K562 (cell line): ENCODE data around the gene KAZN. TPM values are rescaled to one million over a fixed set of nuclear protein-coding genes. Genes with fewer than 3 reads are reported as not detected.

Source experiments
- ATAC-seq: fragments of 200-7000 bp; cut with Tn5 transposase; 3 replicates; pipeline ENCODE4 v1.9.1; 2020; ENCODE audit warnings: moderate library complexity
- BruUV-seq: library from RNA; stranded (reverse); fragments of 400-500 nt; replicated peaks from 2 replicates; lab custom pipeline; 2021; lab: Mats Ljungman, UMichigan
- CTCF ChIA-PET: fragments of 300-600 bp; formaldehyde crosslinking; extraction: SDS; loops from one replicate; lab custom pipeline; 2021; ENCODE audit warnings: low intra/inter-chr PET ratio; lab: Yijun Ruan, JAX
- POLR2A ChIA-PET: fragments of 300-600, 350-650 bp; sonication (Branson Sonifier 250); formaldehyde crosslinking; extraction: SDS; loops from one replicate; lab custom pipeline; 2021; ENCODE audit warnings: antibody characterized with exemption, inconsistent platforms; lab: Yijun Ruan, JAX
- DNase-seq, 4 experiments: peaks; one replicate each; pipeline versions ENCODE4 v3.0.0 to v3.0.0-alpha.2; 2011 to 2018; ENCODE audit warnings: low spot score in 3 of 4, mixed read lengths in 3 of 4; ENCODE audit errors: extremely low read depth in 1 of 4
- FAIRE-seq: peaks from 2 replicates; lab custom pipeline; 2011; peaks lifted over from hg19 to GRCh38; lab: Jason Lieb, UNC
- H2AFZ ChIP-seq: 2 replicates; pipeline ENCODE4 v1.6.0; 2011; ENCODE audit warnings: low read depth, low read length, control low read depth, inconsistent platforms
- H3K27ac ChIP-seq: fragments of 200-600 bp; 3 replicates; pipeline ENCODE4 v1.8.0; 2011; ENCODE audit warnings: low read depth, mild to moderate bottlenecking, control low read depth, inconsistent platforms, low read length, moderate library complexity, mixed read lengths; ENCODE audit errors: extremely low read depth
- H3K27me3 ChIP-seq, 2 experiments: fragments of 300-600 bp in 1 of 2; 2 replicates in 1 of 2; 3 replicates in 1 of 2; pipeline versions ENCODE4 v1.6.0 to v1.8.0; 2011; ENCODE audit warnings: inconsistent platforms in 2 of 2, low read length in 2 of 2, mild to moderate bottlenecking in 1 of 2, mixed read lengths in 1 of 2, moderate library complexity in 1 of 2; ENCODE audit not compliant: control insufficient read depth in 2 of 2, insufficient read depth in 2 of 2
- H3K36me3 ChIP-seq: fragments of 300-600 bp; 3 replicates; pipeline ENCODE4 v1.8.0; 2011; ENCODE audit warnings: mild to moderate bottlenecking, low read length, inconsistent platforms; ENCODE audit not compliant: control insufficient read depth, insufficient read depth
- H3K4me1 ChIP-seq, 2 experiments: fragments of 200-600 bp in 1 of 2; replicated peaks in 1 of 2; 2 replicates in 1 of 2; 3 replicates in 1 of 2; pipeline versions ENCODE4 v1.5.1 to v1.8.0; 2011; ENCODE audit warnings: inconsistent platforms in 2 of 2, low read length in 2 of 2, mild to moderate bottlenecking in 1 of 2, mixed read lengths in 1 of 2, moderate library complexity in 1 of 2; ENCODE audit not compliant: control insufficient read depth in 2 of 2, insufficient read depth in 2 of 2
- H3K4me2 ChIP-seq: 2 replicates; pipeline ENCODE4 v1.6.1; 2011; ENCODE audit warnings: low read length, control low read depth, inconsistent platforms, mixed read lengths; ENCODE audit not compliant: insufficient read depth
- H3K4me3 ChIP-seq: fragments of 200-600 bp; sonication (generic), shearing (Covaris generic); 2 replicates; pipeline ENCODE4 v1.5.1; 2016; ENCODE audit warnings: control low read depth, inconsistent platforms
- H3K79me2 ChIP-seq: fragments of 200-600 bp; 3 replicates; pipeline ENCODE4 v1.8.0; 2011; ENCODE audit warnings: low read length, inconsistent platforms; ENCODE audit not compliant: control insufficient read depth, insufficient read depth
- H3K9ac ChIP-seq, 2 experiments: 2 replicates each; pipeline versions ENCODE4 v1.6.0 to v1.6.1; 2011; ENCODE audit warnings: low read depth in 2 of 2, low read length in 2 of 2, control low read depth in 1 of 2, inconsistent platforms in 1 of 2, mild to moderate bottlenecking in 1 of 2, mixed read lengths in 1 of 2; ENCODE audit not compliant: insufficient read depth in 1 of 2
- H3K9me1 ChIP-seq: one replicate; pipeline ENCODE4 v1.6.0; 2011; ENCODE audit warnings: inconsistent platforms, mild to moderate bottlenecking, low read length, moderate library complexity; ENCODE audit not compliant: control insufficient read depth, insufficient read depth
- H3K9me3 ChIP-seq: replicated peaks from 2 replicates; pipeline ENCODE4 v1.5.1; 2011; ENCODE audit warnings: low read depth, low read length, inconsistent platforms; ENCODE audit not compliant: control insufficient read depth, insufficient read depth
- H4K20me1 ChIP-seq: replicated peaks from 2 replicates; pipeline ENCODE4 v1.6.1; 2011; ENCODE audit warnings: low read length, inconsistent platforms, mixed read lengths; ENCODE audit not compliant: control insufficient read depth, insufficient read depth
- CBFB ChIP-seq: sonication (generic); formaldehyde crosslinking; IDR thresholded peaks from 2 replicates; pipeline ENCODE4 v1.4.0; 2020; ENCODE audit warnings: mild to moderate bottlenecking, missing genetic modification reagents
- CTCF ChIP-seq, 3 experiments: IDR thresholded peaks in 2 of 3; conservative IDR thresholded peaks in 1 of 3; 2 replicates each; pipeline ENCODE4 v1.5.1; 2011 to 2012; ENCODE audit warnings: low read length in 3 of 3, mild to moderate bottlenecking in 3 of 3, control low read depth in 2 of 3, improper control_type of control experiment in 1 of 3, inconsistent platforms in 1 of 3, low read depth in 1 of 3, mixed read lengths in 1 of 3, moderate library complexity in 1 of 3; ENCODE audit not compliant: insufficient read depth in 2 of 3
- FOXM1 ChIP-seq, 2 experiments: fragments of 450-650 bp in 1 of 2; sonication (generic) in 1 of 2; formaldehyde crosslinking in 1 of 2; IDR thresholded peaks; 2 replicates each; pipeline versions ENCODE4 v1.6.1 to v1.9.0; 2017 to 2022; ENCODE audit warnings: low read depth in 2 of 2, mild to moderate bottlenecking in 2 of 2, missing genetic modification reagents in 1 of 2, moderate library complexity in 1 of 2
- KHSRP ChIP-seq: fragments of 450-650 bp; IDR thresholded peaks from 2 replicates; pipeline ENCODE4 v1.6.1; 2017
- NCOA6 ChIP-seq: fragments of 450-650 bp; IDR thresholded peaks from 2 replicates; pipeline ENCODE4 v1.6.1; 2017; ENCODE audit warnings: mild to moderate bottlenecking
- NFIX ChIP-seq: fragments of 250-450 bp; sonication (Bioruptor Pico); IDR thresholded peaks from 2 replicates; pipeline ENCODE4 v1.4.0; 2020; ENCODE audit warnings: low read depth, mild to moderate bottlenecking, moderate library complexity
- PML ChIP-seq: IDR thresholded peaks from 2 replicates; pipeline ENCODE4 v1.6.1; 2012; ENCODE audit warnings: low read length, inconsistent platforms
- POLR2A ChIP-seq: fragments of 450-650 bp; conservative IDR thresholded peaks from 2 replicates; pipeline ENCODE4 v1.6.1; 2016
- RNF2 ChIP-seq: sonication (generic); IDR thresholded peaks from 2 replicates; pipeline ENCODE4 v1.6.1; 2016
- SAP30 ChIP-seq: fragments of 200-600 bp; sonication (generic); IDR thresholded peaks from 2 replicates; pipeline ENCODE4 v1.6.1; 2012; ENCODE audit warnings: borderline replicate concordance, low read depth, mild to moderate bottlenecking, moderate library complexity, low read length, control low read depth, inconsistent platforms; ENCODE audit not compliant: insufficient read depth, poor library complexity, severe bottlenecking
- SP1 ChIP-seq: sonication (generic); formaldehyde crosslinking; IDR thresholded peaks from 2 replicates; pipeline ENCODE4 v1.8.1; 2022; ENCODE audit warnings: mild to moderate bottlenecking, missing genetic modification reagents
- SPI1 ChIP-seq: IDR thresholded peaks from 2 replicates; pipeline ENCODE4 v1.6.1; 2011; ENCODE audit warnings: low read depth, low read length, control low read depth, borderline replicate concordance
- SRF ChIP-seq, 2 experiments: fragments of 250-450, 450-650 bp in 1 of 2; sonication (Bioruptor Pico) in 1 of 2; sonication (generic) in 1 of 2; formaldehyde crosslinking; IDR thresholded peaks; 2 replicates each; pipeline versions ENCODE4 v1.5.0 to v1.5.1; 2020 to 2022; ENCODE audit warnings: mild to moderate bottlenecking in 1 of 2, missing genetic modification reagents in 1 of 2
- ZNF165 ChIP-seq: fragments of 250-450 bp; sonication (Bioruptor Pico); IDR thresholded peaks from 2 replicates; pipeline ENCODE4 v1.4.0; 2020; ENCODE audit warnings: borderline replicate concordance
- ZNF431 ChIP-seq: sonication (generic); formaldehyde crosslinking; IDR thresholded peaks from 2 replicates; pipeline ENCODE4 v1.8.0; 2022; ENCODE audit warnings: mild to moderate bottlenecking, missing genetic modification reagents
- ZNF589 ChIP-seq: fragments of 200-800 bp; sonication (Bioruptor generic); IDR thresholded peaks from 2 replicates; pipeline ENCODE4 v1.6.1; 2016; ENCODE audit warnings: low read depth, missing genetic modification characterization, missing compliant biosample characterization
- ZNF655 ChIP-seq: fragments of 250-450 bp; sonication (Bioruptor Pico); IDR thresholded peaks from 2 replicates; pipeline ENCODE4 v1.5.0; 2021
- WGBS: fragments of 100-300 bp; shearing (Covaris generic); methylation state at CpG from one replicate; pipeline ENCODE4 v1.1.6; 2016; ENCODE audit warnings: low coverage, mixed read lengths; ENCODE audit not compliant: insufficient coverage; ENCODE audit errors: missing lambda C conversion rate; 5-methylcytosine and 5-hydroxymethylcytosine counted together
- in situ Hi-C: fragments of 300-500 bp; cut with MboI; formaldehyde crosslinking; loops from 4 replicates; pipeline ENCODE4 v1.15.0; 2018; ENCODE audit warnings: inconsistent platforms, mixed read lengths
- intact Hi-C: fragments of 100-400 bp; cut with micrococcal nuclease; formaldehyde crosslinking; loops from 2 replicates; pipeline ENCODE4 v1.14.2; 2022
- polyA plus RNA-seq, 8 experiments: library from polyadenylated mRNA; depleted of rRNA in 4 of 8; stranded (reverse) in 5 of 8; unstranded in 3 of 8; fragments of >200 nt; fragmentation: Nextera tagmentation in 2 of 8; fragmentation: Illumina TruSeq in 1 of 8; extraction: Ambion mirVana in 2 of 8; extraction: Trizol in 1 of 8; gene quantifications; 2 replicates each; pipeline versions ENCODE4 v1.2.1 to v1.2.3, GENCODE V29; 2011 to 2014; ENCODE audit warnings: inconsistent platforms in 1 of 8, missing spikeins in 1 of 8
- total RNA-seq, 7 experiments: library from RNA; depleted of rRNA in 6 of 7; stranded (reverse); fragments of >200 nt in 6 of 7; fragmentation: Illumina TruSeq in 2 of 7; extraction: Trizol in 2 of 7; gene quantifications; 2 replicates each; pipeline versions ENCODE4 v1.2.1 to v1.2.3, GENCODE V29; 2011 to 2021; ENCODE audit warnings: low replicate concordance in 1 of 7

The KAZN gene
- total and polyA plus RNA-seq, 9 of the 15 experiments (the other 6 are each of a cell fraction or from before 2014, with no cell fraction given), result 2.1 to 21.6 (median 5.4) TPM

GRCh38 chr1:15128520-15129313 lies 530.2 kb downstream of the KAZN start:
- peak; percentile 88 for FAIRE-seq
- Histone ChIP-seq H3K9me1 (no peaks in the 10 kb centered on the region), H3K79me2 (no peaks in the 10 kb centered on the region), H3K4me2 (no peak overlapping the region), H3K27ac (no peak overlapping the region), H3K4me3 (no peak overlapping the region), H3K9me3 (no peaks in the 10 kb centered on the region), H2AFZ (no peak overlapping the region), H4K20me1 (peaks cover 11% of the 10 kb centered on the region), H3K4me1 (peaks cover 0 to 4% of the 10 kb centered on the region in 2 experiments; a peak in 1 of 5 replicates), H3K36me3 (no peaks in the 10 kb centered on the region), H3K9ac (no peak overlapping the region), H3K27me3 (peaks cover 4 to 35% of the 10 kb centered on the region in 2 experiments; a peak in 3 of 5 replicates)
- BruUV-seq, result no TSS peak
- intact Hi-C loops (loop anchor here (1.0 kb wide), 2 partner anchors 144 to 176 kb away; no protein-coding TSS in a partner anchor), in situ Hi-C loops (loop anchor here (10.0 kb wide), 2 partner anchors 146 to 296 kb away; no protein-coding TSS in a partner anchor)
- WGBS, result 12% methylated on average over 18 of the region's 18 CpGs
- POLR2A ChIA-PET, result interaction anchor here (0.5 to 1.9 kb wide), 7 partner anchors 9 to 833 kb away, joined by 3 to 6 read pairs (median 3); no protein-coding TSS in a partner anchor
- peak; percentile 100 for ATAC-seq
- DNase-seq, result peak; percentile 81 to 86 (median 82)
- CTCF ChIA-PET, result interaction anchor here (0.7 to 4.1 kb wide), 6 partner anchors 13 to 372 kb away, joined by 3 to 39 read pairs (median 3); no protein-coding TSS in a partner anchor
- TF ChIP-seq SPI1, result no peak
- no peak for TF ChIP-seq RNF2
- no peak for TF ChIP-seq FOXM1 (IDR thresholded peaks at IDR 0.05; ENCODE audit: low read depth)
- no peak for TF ChIP-seq FOXM1 (CRISPR knock-in tag; IDR thresholded peaks at IDR 0.05; ENCODE audit: low read depth)
- no peak for TF ChIP-seq SAP30
- TF ChIP-seq ZNF589 (CRISPR knock-in tag), result no peak
- TF ChIP-seq POLR2A, result no peak
- no peak for TF ChIP-seq SP1 (CRISPR knock-in tag)
- TF ChIP-seq ZNF165 (CRISPR knock-in tag), result no peak
- TF ChIP-seq NCOA6, result no peak
- TF ChIP-seq KHSRP, result no peak
- no peak for TF ChIP-seq PML
- TF ChIP-seq CTCF (IDR thresholded peaks at IDR 0.05 in 2 of 3, conservative IDR thresholded peaks at IDR 0.05 in 1 of 3; ENCODE audit: insufficient read depth in 2 of 3, low read depth in 1 of 3, low read length in 3 of 3), result peak; percentile 92 to 97 (median 95)
- TF ChIP-seq ZNF431 (CRISPR knock-in tag), result no peak
- TF ChIP-seq ZNF655 (CRISPR knock-in tag), result no peak
- no peak for TF ChIP-seq NFIX (CRISPR knock-in tag)
- TF ChIP-seq CBFB (CRISPR knock-in tag), result no peak
- peak in 1 of 2 experiments; percentile 39; a peak in 1 of 4 replicates for TF ChIP-seq SRF (CRISPR knock-in tag; IDR thresholded peaks at IDR 0.05)
